Measurements from ENCODE around the gene ICE2.

DNA sequence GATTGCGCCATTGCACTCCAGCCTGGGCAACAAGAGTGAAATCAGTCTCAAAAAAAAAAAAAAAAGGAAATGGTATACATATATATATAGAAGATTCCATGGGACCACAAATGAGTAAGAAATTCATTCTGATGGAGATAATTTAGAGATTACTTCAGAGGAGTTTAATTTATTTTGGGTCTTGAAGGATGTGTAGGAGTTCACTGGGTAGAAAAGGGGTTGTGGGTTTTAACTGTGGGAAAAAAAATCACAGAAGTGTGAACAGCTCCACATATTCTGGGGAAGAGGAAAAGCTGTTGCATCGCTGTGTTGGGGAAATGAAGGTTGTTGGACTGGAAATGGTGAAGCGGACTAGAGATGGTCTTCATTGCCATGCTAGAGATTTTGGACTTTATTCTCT lies 4.1 kb upstream of the ICE2 start:
- no peak for TF ChIP-seq EZH2 (IDR thresholded peaks at IDR 0.05; ENCODE audit: borderline replicate concordance, low read depth, low read length, poor library complexity, severe bottlenecking)
- TF ChIP-seq, protein P1, sequence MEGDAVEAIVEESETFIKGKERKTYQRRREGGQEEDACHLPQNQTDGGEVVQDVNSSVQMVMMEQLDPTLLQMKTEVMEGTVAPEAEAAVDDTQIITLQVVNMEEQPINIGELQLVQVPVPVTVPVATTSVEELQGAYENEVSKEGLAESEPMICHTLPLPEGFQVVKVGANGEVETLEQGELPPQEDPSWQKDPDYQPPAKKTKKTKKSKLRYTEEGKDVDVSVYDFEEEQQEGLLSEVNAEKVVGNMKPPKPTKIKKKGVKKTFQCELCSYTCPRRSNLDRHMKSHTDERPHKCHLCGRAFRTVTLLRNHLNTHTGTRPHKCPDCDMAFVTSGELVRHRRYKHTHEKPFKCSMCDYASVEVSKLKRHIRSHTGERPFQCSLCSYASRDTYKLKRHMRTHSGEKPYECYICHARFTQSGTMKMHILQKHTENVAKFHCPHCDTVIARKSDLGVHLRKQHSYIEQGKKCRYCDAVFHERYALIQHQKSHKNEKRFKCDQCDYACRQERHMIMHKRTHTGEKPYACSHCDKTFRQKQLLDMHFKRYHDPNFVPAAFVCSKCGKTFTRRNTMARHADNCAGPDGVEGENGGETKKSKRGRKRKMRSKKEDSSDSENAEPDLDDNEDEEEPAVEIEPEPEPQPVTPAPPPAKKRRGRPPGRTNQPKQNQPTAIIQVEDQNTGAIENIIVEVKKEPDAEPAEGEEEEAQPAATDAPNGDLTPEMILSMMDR (conservative IDR thresholded peaks at IDR 0.05; ENCODE audit: low read depth, low read length): no peak
